Measurements from ENCODE around the gene ALAS1. TPM values are rescaled to one million over a fixed set of nuclear protein-coding genes. Genes with fewer than 3 reads are reported as not detected.

Gene ALAS1
- total and polyA plus RNA-seq, 2 donors (not counting 3 experiments of a cell fraction or from before 2014, with no cell fraction given) = 45.1 to 72.1 TPM

DNA sequence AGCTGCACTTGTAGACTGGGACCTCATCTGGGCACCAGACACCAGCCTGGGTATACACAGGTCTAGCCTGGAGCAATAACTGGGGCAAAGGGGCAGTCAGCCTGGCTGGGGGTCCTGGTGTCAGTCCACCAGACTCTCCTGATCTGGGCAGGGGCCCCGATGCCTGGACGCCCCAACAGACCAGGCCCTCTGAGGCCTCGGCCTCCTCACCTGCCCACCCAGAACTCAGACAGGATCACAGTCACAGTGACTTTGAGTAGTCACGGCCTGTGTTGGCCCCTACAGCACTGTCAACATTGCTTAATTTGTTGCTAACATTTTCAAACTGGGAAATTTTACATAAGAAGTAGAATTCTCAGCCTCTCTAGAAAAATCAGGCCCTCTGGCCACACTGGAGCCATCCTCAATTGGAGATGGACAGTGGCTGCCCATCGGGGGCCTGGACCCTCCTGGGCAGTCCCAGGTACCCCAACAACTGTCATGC lies 35.2 kb downstream of the ALAS1 start:
- CTCF ChIA-PET = interaction anchor here (1.2 to 5.3 kb wide), 9 partner anchors 13 to 152 kb away, joined by 3 to 91 read pairs (median 15); partner anchors contain the start of gene WDR82
- TF ChIP-seq, protein P1, sequence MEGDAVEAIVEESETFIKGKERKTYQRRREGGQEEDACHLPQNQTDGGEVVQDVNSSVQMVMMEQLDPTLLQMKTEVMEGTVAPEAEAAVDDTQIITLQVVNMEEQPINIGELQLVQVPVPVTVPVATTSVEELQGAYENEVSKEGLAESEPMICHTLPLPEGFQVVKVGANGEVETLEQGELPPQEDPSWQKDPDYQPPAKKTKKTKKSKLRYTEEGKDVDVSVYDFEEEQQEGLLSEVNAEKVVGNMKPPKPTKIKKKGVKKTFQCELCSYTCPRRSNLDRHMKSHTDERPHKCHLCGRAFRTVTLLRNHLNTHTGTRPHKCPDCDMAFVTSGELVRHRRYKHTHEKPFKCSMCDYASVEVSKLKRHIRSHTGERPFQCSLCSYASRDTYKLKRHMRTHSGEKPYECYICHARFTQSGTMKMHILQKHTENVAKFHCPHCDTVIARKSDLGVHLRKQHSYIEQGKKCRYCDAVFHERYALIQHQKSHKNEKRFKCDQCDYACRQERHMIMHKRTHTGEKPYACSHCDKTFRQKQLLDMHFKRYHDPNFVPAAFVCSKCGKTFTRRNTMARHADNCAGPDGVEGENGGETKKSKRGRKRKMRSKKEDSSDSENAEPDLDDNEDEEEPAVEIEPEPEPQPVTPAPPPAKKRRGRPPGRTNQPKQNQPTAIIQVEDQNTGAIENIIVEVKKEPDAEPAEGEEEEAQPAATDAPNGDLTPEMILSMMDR (IDR thresholded peaks at IDR 0.05; ENCODE audit: extremely low read depth in 1 of 2, insufficient read depth in 1 of 2, low read depth in 1 of 2, low read length in 2 of 2) = no peak
- TF ChIP-seq POLR2AphosphoS5 (IDR thresholded peaks at IDR 0.05; ENCODE audit: insufficient read depth, low read depth, low read length) (no peak), FOS (IDR thresholded peaks at IDR 0.05; ENCODE audit: borderline replicate concordance, insufficient read depth, low read length) (no peak), GATA2 (IDR thresholded peaks at IDR 0.05; ENCODE audit: insufficient read depth, insufficient read length, low read depth, low read length) (no peak), JUN (IDR thresholded peaks at IDR 0.05; ENCODE audit: borderline replicate concordance, insufficient read depth, insufficient read length, low read depth) (no peak), POLR2A (IDR thresholded peaks at IDR 0.05; ENCODE audit: low read depth, low read length) (no peak), EZH2 (IDR thresholded peaks at IDR 0.05; ENCODE audit: borderline replicate concordance, low read depth, low read length, severe bottlenecking) (no peak), MYC (IDR thresholded peaks at IDR 0.05; ENCODE audit: low read depth, low read length) (no peak)
- TF ChIP-seq, protein P2, sequence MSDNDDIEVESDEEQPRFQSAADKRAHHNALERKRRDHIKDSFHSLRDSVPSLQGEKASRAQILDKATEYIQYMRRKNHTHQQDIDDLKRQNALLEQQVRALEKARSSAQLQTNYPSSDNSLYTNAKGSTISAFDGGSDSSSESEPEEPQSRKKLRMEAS (IDR thresholded peaks at IDR 0.05; ENCODE audit: insufficient read depth, insufficient read length) = no peak
- POLR2A ChIA-PET = no interaction called here
- Histone ChIP-seq H3K9me3 (replicated peaks; ENCODE audit: control insufficient read depth, insufficient read depth, low read length) (no peaks in the 10 kb centered on the region), H3K79me2 (ENCODE audit: control insufficient read depth, insufficient read depth, low read length) (peaks cover 28% of the 10 kb centered on the region), H3K27ac (ENCODE audit: insufficient read depth, low read depth, low read length) (no peak overlapping the region), H4K20me1 (replicated peaks; ENCODE audit: control insufficient read depth, extremely low read depth, insufficient read depth, low read length) (no peaks in the 10 kb centered on the region), H3K36me3 (ENCODE audit: control insufficient read depth in 2 of 2, extremely low read depth in 1 of 2, insufficient read depth in 2 of 2, low read length in 2 of 2) (peaks cover 14 to 27% of the 10 kb centered on the region in 2 experiments), H3K4me2 (ENCODE audit: insufficient read depth, low read length) (no peak overlapping the region), H2AFZ (ENCODE audit: low read depth, low read length) (no peak overlapping the region), H3K4me1 (ENCODE audit: control insufficient read depth, extremely low read depth, insufficient read depth, low read length) (peaks cover 11% of the 10 kb centered on the region), H3K4me3 (replicated peaks in 1 of 3; ENCODE audit: insufficient read depth in 1 of 3, low read depth in 1 of 3, low read length in 3 of 3) (no peak overlapping the region), H3K9ac (replicated peaks; ENCODE audit: extremely low read depth, insufficient read depth, low read length) (no peak overlapping the region), H3K9me1 (replicated peaks; ENCODE audit: control insufficient read depth, extremely low read depth, insufficient read depth, low read length) (no peaks in the 10 kb centered on the region), H3K27me3 (ENCODE audit: control insufficient read depth in 2 of 2, insufficient read depth in 2 of 2, low read length in 2 of 2) (no peaks in the 10 kb centered on the region)
- dilution Hi-C loops (cut with MboI; ENCODE audit: extremely low pct_ligation_motif_present, low sequenced_read_pairs) (no loop called here), intact Hi-C loops (cut with micrococcal nuclease) (no loop called here)
- FAIRE-seq (no peak), DNase-seq (ENCODE audit: low read depth, low spot score) (no peak)
- BruUV-seq (replicated peaks) = no TSS peak
